OCI-LY7 (cell line): Measurements from ENCODE around the gene MUC12.

Experiments used
- EZH2phosphoT487 ChIP-seq: fragments of 200-600 bp; sonication (generic); IDR thresholded peaks from 2 replicates; pipeline ENCODE4 v1.6.1; 2018; ENCODE audit warnings: low read depth, borderline replicate concordance, mild to moderate bottlenecking, mixed run types, antibody characterized with exemption, low read length, moderate library complexity, mixed read lengths
- TF ChIP-seq, protein P1 (sequence below): fragments of 200-600 bp; sonication (generic); conservative IDR thresholded peaks from 2 replicates; pipeline ENCODE4 v1.5.1; 2014; ENCODE audit warnings: mild to moderate bottlenecking, antibody characterized with exemption, low read length, moderate library complexity, mixed read lengths

- TF ChIP-seq, protein P1, sequence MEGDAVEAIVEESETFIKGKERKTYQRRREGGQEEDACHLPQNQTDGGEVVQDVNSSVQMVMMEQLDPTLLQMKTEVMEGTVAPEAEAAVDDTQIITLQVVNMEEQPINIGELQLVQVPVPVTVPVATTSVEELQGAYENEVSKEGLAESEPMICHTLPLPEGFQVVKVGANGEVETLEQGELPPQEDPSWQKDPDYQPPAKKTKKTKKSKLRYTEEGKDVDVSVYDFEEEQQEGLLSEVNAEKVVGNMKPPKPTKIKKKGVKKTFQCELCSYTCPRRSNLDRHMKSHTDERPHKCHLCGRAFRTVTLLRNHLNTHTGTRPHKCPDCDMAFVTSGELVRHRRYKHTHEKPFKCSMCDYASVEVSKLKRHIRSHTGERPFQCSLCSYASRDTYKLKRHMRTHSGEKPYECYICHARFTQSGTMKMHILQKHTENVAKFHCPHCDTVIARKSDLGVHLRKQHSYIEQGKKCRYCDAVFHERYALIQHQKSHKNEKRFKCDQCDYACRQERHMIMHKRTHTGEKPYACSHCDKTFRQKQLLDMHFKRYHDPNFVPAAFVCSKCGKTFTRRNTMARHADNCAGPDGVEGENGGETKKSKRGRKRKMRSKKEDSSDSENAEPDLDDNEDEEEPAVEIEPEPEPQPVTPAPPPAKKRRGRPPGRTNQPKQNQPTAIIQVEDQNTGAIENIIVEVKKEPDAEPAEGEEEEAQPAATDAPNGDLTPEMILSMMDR: no peak
- TF ChIP-seq EZH2phosphoT487: no peak
Measured at GRCh38 chr7:100964630-100965029, 4.7 kb upstream of the MUC12 start.
